ENCODE results near the gene RBM4. TPM values are rescaled to one million over a fixed set of nuclear protein-coding genes. Genes with fewer than 3 reads are reported as not detected.

RBM4 gene
- total and polyA plus RNA-seq, 2 of the 13 experiments (the other 11 are each of a cell fraction or from before 2014, with no cell fraction given): 126 to 136 TPM

DNA sequence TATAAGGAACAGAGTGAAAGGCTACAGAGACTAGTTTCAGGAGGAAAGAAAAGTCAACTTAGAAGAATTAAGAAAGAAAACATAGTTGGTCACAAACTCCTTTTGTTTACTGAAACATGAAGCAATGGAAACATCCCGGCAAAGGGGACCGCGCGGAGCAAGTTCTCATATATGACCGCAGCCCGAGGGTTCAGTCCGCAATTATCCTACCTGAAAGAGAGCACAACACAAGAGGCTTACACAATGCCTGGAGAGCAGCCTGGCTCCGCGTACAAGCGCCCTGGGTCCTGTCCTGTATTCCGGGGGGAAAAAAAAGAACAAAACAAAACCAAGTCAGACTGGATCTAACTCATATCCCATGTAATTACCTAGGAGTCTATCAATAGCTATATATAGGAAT is 26.9 kb downstream of the RBM4 start:
- POLR2A ChIA-PET: interaction anchor here (0.9 to 1.0 kb wide), 2 partner anchors 27 to 49 kb away, joined by 3 to 4 read pairs; partner anchors contain the start of gene RBM4
- ATAC-seq (no peak), FAIRE-seq (no peak), DNase-seq (ENCODE audit: low spot score) (no peak)
- peaks cover 9 to 54% of the 10 kb centered on the region in 2 experiments for H3K36me3 ChIP-seq (replicated peaks in 1 of 2; ENCODE audit: control insufficient read depth in 1 of 2, insufficient read depth in 2 of 2, low read length in 2 of 2)
- peaks cover 8% of the 10 kb centered on the region for H3K79me2 ChIP-seq (ENCODE audit: insufficient read depth, low read length)
- no peaks in the 10 kb centered on the region for H3K27me3 ChIP-seq (ENCODE audit: control insufficient read depth in 1 of 2, insufficient read depth in 2 of 2, low read length in 2 of 2)
- TF ChIP-seq, protein P1, sequence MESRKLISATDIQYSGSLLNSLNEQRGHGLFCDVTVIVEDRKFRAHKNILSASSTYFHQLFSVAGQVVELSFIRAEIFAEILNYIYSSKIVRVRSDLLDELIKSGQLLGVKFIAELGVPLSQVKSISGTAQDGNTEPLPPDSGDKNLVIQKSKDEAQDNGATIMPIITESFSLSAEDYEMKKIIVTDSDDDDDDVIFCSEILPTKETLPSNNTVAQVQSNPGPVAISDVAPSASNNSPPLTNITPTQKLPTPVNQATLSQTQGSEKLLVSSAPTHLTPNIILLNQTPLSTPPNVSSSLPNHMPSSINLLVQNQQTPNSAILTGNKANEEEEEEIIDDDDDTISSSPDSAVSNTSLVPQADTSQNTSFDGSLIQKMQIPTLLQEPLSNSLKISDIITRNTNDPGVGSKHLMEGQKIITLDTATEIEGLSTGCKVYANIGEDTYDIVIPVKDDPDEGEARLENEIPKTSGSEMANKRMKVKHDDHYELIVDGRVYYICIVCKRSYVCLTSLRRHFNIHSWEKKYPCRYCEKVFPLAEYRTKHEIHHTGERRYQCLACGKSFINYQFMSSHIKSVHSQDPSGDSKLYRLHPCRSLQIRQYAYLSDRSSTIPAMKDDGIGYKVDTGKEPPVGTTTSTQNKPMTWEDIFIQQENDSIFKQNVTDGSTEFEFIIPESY (CRISPR knock-in tag; IDR thresholded peaks at IDR 0.05): peak; percentile 77; the same call in 1 of the 2 replicates
- TF ChIP-seq SNAI1 (CRISPR knock-in tag; IDR thresholded peaks at IDR 0.05; ENCODE audit: borderline replicate concordance): no peak
- in situ Hi-C loops (cut with HindIII; ENCODE audit: extremely low pct_ligation_motif_present, low pct_unique_long_range_greater_than_20kb): no loop called here
- H3K4me1 ChIP-seq (ENCODE audit: insufficient read depth, low read length): no peaks in the 10 kb centered on the region
- intact Hi-C loops (cut with micrococcal nuclease; ENCODE audit: unreplicated experiment): no loop called here
- CTCF ChIA-PET (ENCODE audit: low intra/inter-chr PET ratio, low total read pairs): no interaction called here
- no peak overlapping the region for H3K27ac ChIP-seq (ENCODE audit: extremely low read length, insufficient read depth, low read length)
- H4K20me1 ChIP-seq (ENCODE audit: insufficient read depth, low read length): no peaks in the 10 kb centered on the region
- no peak overlapping the region for H2AFZ ChIP-seq (ENCODE audit: low read length)
- no peak overlapping the region for H3K9ac ChIP-seq (ENCODE audit: insufficient read depth, low read depth, low read length)
- H3K4me2 ChIP-seq (ENCODE audit: low read depth, low read length): no peak overlapping the region
- no peak overlapping the region for H3K4me3 ChIP-seq (replicated peaks in 1 of 3; ENCODE audit: insufficient read depth in 1 of 3, low read depth in 2 of 3, low read length in 3 of 3)
- no TSS peak for BruUV-seq (replicated peaks)
- H3K9me3 ChIP-seq (ENCODE audit: low read length): no peaks in the 10 kb centered on the region
- WGBS (ENCODE audit: low lambda C conversion rate): 91% methylated on average over 11 of the region's 11 CpGs

GRCh38 chr11:66670816-66671215 is 32.3 kb downstream of the RBM4 start:
- no TSS peak for BruUV-seq (replicated peaks)
- in situ Hi-C loops (cut with HindIII; ENCODE audit: extremely low pct_ligation_motif_present, low pct_unique_long_range_greater_than_20kb): no loop called here
- CTCF ChIA-PET (ENCODE audit: low intra/inter-chr PET ratio, low total read pairs): no interaction called here

More at GRCh38 chr11:66670816-66671215, 32.3 kb downstream of the RBM4 start:
- Histone ChIP-seq H3K9me3 (ENCODE audit: low read length) (no peaks in the 10 kb centered on the region), H3K27me3 (ENCODE audit: control insufficient read depth in 1 of 2, insufficient read depth in 2 of 2, low read length in 2 of 2) (no peaks in the 10 kb centered on the region), H3K79me2 (ENCODE audit: insufficient read depth, low read length) (peaks cover 40% of the 10 kb centered on the region), H3K27ac (ENCODE audit: extremely low read length, insufficient read depth, low read length) (no peak overlapping the region), H3K9ac (ENCODE audit: insufficient read depth, low read depth, low read length) (no peak overlapping the region), H3K36me3 (replicated peaks in 1 of 2; ENCODE audit: control insufficient read depth in 1 of 2, insufficient read depth in 2 of 2, low read length in 2 of 2) (peaks cover 9 to 33% of the 10 kb centered on the region in 2 experiments), H3K4me3 (replicated peaks in 1 of 3; ENCODE audit: insufficient read depth in 1 of 3, low read depth in 2 of 3, low read length in 3 of 3) (no peak overlapping the region), H3K4me1 (ENCODE audit: insufficient read depth, low read length) (peaks cover 26% of the 10 kb centered on the region), H4K20me1 (ENCODE audit: insufficient read depth, low read length) (peaks cover 2% of the 10 kb centered on the region; the same call in 1 of the 2 replicates), H2AFZ (ENCODE audit: low read length) (no peak overlapping the region), H3K4me2 (ENCODE audit: low read depth, low read length) (no peak overlapping the region)
- intact Hi-C loops (cut with micrococcal nuclease; ENCODE audit: unreplicated experiment): no loop called here
- POLR2A ChIA-PET: no interaction called here
- no peak; the same call in 2 of the 3 replicates for ATAC-seq
- FAIRE-seq: no peak
- no peak for DNase-seq (ENCODE audit: low spot score)
- 84% methylated on average over 5 of the region's 5 CpGs for WGBS (ENCODE audit: low lambda C conversion rate)
- TF ChIP-seq ATRX (CRISPR knock-in tag; IDR thresholded peaks at IDR 0.05; ENCODE audit: borderline replicate concordance): no peak
- no peak for TF ChIP-seq HOXA7 (CRISPR knock-in tag; IDR thresholded peaks at IDR 0.05)
- TF ChIP-seq SP140L (CRISPR knock-in tag; IDR thresholded peaks at IDR 0.05; ENCODE audit: borderline replicate concordance): no peak
- TF ChIP-seq HDAC1 (CRISPR knock-in tag; IDR thresholded peaks at IDR 0.05): no peak
- TF ChIP-seq, protein P2, sequence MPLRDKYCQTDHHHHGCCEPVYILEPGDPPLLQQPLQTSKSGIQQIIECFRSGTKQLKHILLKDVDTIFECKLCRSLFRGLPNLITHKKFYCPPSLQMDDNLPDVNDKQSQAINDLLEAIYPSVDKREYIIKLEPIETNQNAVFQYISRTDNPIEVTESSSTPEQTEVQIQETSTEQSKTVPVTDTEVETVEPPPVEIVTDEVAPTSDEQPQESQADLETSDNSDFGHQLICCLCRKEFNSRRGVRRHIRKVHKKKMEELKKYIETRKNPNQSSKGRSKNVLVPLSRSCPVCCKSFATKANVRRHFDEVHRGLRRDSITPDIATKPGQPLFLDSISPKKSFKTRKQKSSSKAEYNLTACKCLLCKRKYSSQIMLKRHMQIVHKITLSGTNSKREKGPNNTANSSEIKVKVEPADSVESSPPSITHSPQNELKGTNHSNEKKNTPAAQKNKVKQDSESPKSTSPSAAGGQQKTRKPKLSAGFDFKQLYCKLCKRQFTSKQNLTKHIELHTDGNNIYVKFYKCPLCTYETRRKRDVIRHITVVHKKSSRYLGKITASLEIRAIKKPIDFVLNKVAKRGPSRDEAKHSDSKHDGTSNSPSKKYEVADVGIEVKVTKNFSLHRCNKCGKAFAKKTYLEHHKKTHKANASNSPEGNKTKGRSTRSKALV (CRISPR knock-in tag; IDR thresholded peaks at IDR 0.05): no peak
- TF ChIP-seq RBFOX2 (IDR thresholded peaks at IDR 0.05; ENCODE audit: low read depth, low read length): no peak
- no peak for TF ChIP-seq ADNP (CRISPR knock-in tag; IDR thresholded peaks at IDR 0.05)
- no peak for TF ChIP-seq CENPBD1 (CRISPR knock-in tag; IDR thresholded peaks at IDR 0.05; ENCODE audit: borderline replicate concordance, low read depth)
- no peak for TF ChIP-seq FOSL1 (CRISPR knock-in tag; IDR thresholded peaks at IDR 0.05; ENCODE audit: borderline replicate concordance)
- no peak for TF ChIP-seq ZFP90 (CRISPR knock-in tag; IDR thresholded peaks at IDR 0.05; ENCODE audit: borderline replicate concordance)
- no peak for TF ChIP-seq CEBPG (CRISPR knock-in tag; IDR thresholded peaks at IDR 0.05)

All from HepG2 (cell line).